Measurements from ENCODE around the gene MYO3A. TPM values are rescaled to one million over a fixed set of nuclear protein-coding genes. Genes with fewer than 3 reads are reported as not detected.
"Not testable (repeated sequence)": the region's sequence is repeated elsewhere in the genome, so short reads cannot be mapped to it uniquely, and the experiment has no call there.

The MYO3A gene
- total RNA-seq, 1 experiment from 2014 or later = not detected

- H3K36me3 ChIP-seq = no peaks in the 10 kb centered on the region
- H3K27me3 ChIP-seq = no peaks in the 10 kb centered on the region
- DNase-seq = no peak
- H3K9me3 ChIP-seq = no peaks in the 10 kb centered on the region
- H3K4me3 ChIP-seq = no peak overlapping the region
These were observed 31.6 kb downstream of the MYO3A start for GRCh38 chr10:25965584-25965983.

- no peaks in the 10 kb centered on the region for H3K36me3 ChIP-seq
- H3K9me3 ChIP-seq = no peaks in the 10 kb centered on the region
- no peak overlapping the region for H3K4me3 ChIP-seq
- DNase-seq = no peak
- no peaks in the 10 kb centered on the region for H3K27me3 ChIP-seq
These were observed 32.8 kb downstream of the MYO3A start for GRCh38 chr10:25966844-25967243.

GRCh38 chr10:25972631-25973030, 38.6 kb downstream of the MYO3A start:
- no peak overlapping the region for H3K4me3 ChIP-seq
- no peaks in the 10 kb centered on the region for H3K9me3 ChIP-seq
- DNase-seq = no peak
- H3K27me3 ChIP-seq = peaks cover 3% of the 10 kb centered on the region; the same call in 1 of the 2 replicates
- no peaks in the 10 kb centered on the region for H3K36me3 ChIP-seq

GRCh38 chr10:25974897-25975459, 40.9 kb downstream of the MYO3A start:
- DNase-seq = no peak
- Histone ChIP-seq H3K36me3 (no peaks in the 10 kb centered on the region), H3K27me3 (peaks cover 3% of the 10 kb centered on the region; the same call in 1 of the 2 replicates), H3K9me3 (no peaks in the 10 kb centered on the region), H3K4me3 (no peak overlapping the region)

GRCh38 chr10:25978771-25979170, 44.7 kb downstream of the MYO3A start:
- no peak overlapping the region for H3K4me3 ChIP-seq
- no peak for DNase-seq
- no peaks in the 10 kb centered on the region for H3K36me3 ChIP-seq
- no peaks in the 10 kb centered on the region for H3K9me3 ChIP-seq
- peaks cover 3% of the 10 kb centered on the region; the same call in 1 of the 2 replicates for H3K27me3 ChIP-seq

- no peaks in the 10 kb centered on the region for H3K36me3 ChIP-seq
- no peak overlapping the region for H3K4me3 ChIP-seq
- no peaks in the 10 kb centered on the region for H3K9me3 ChIP-seq
- H3K27me3 ChIP-seq = no peaks in the 10 kb centered on the region
- DNase-seq = no peak
These were observed 48.1 kb downstream of the MYO3A start for GRCh38 chr10:25982107-25982506.

GRCh38 chr10:25988583-25988982, 54.6 kb downstream of the MYO3A start:
- H3K36me3 ChIP-seq = no peaks in the 10 kb centered on the region
- H3K9me3 ChIP-seq = no peaks in the 10 kb centered on the region
- no peak overlapping the region for H3K4me3 ChIP-seq
- H3K27me3 ChIP-seq = no peaks in the 10 kb centered on the region
- DNase-seq = no peak

- DNase-seq = no peak
- no peaks in the 10 kb centered on the region for H3K36me3 ChIP-seq
- H3K9me3 ChIP-seq = no peaks in the 10 kb centered on the region
- no peaks in the 10 kb centered on the region for H3K27me3 ChIP-seq
- H3K4me3 ChIP-seq = no peak overlapping the region
These were observed 55.9 kb downstream of the MYO3A start for GRCh38 chr10:25989951-25990350.

GRCh38 chr10:25999295-25999981, 65.4 kb downstream of the MYO3A start:
- no peaks in the 10 kb centered on the region for H3K9me3 ChIP-seq
- DNase-seq = no peak
- no peaks in the 10 kb centered on the region for H3K27me3 ChIP-seq
- H3K4me3 ChIP-seq = no peak overlapping the region
- no peaks in the 10 kb centered on the region for H3K36me3 ChIP-seq

- H3K27me3 ChIP-seq = peaks cover 3% of the 10 kb centered on the region; the same call in 1 of the 2 replicates
- H3K9me3 ChIP-seq = no peaks in the 10 kb centered on the region
- no peak overlapping the region for H3K4me3 ChIP-seq
- no peak for DNase-seq
- H3K36me3 ChIP-seq = no peaks in the 10 kb centered on the region
These were observed 66.9 kb downstream of the MYO3A start for GRCh38 chr10:26000971-26001370.

- H3K27me3 ChIP-seq, DNase-seq, H3K4me3 ChIP-seq, H3K9me3 ChIP-seq, H3K36me3 ChIP-seq: not testable (repeated sequence)
These were observed 68.4 kb downstream of the MYO3A start for GRCh38 chr10:26002466-26002865.

- H3K9me3 ChIP-seq = no peaks in the 10 kb centered on the region
- H3K27me3 ChIP-seq = no peaks in the 10 kb centered on the region
- no peak for DNase-seq
- H3K36me3 ChIP-seq = no peaks in the 10 kb centered on the region
- no peak overlapping the region for H3K4me3 ChIP-seq
These were observed 81.1 kb downstream of the MYO3A start for GRCh38 chr10:26015092-26015491.

GRCh38 chr10:26022831-26023230, 88.8 kb downstream of the MYO3A start:
- H3K9me3 ChIP-seq = no peaks in the 10 kb centered on the region

GRCh38 chr10:26024303-26024702, 90.3 kb downstream of the MYO3A start:
- DNase-seq = no peak

More at GRCh38 chr10:26022831-26023230, 88.8 kb downstream of the MYO3A start:
- DNase-seq = no peak
- no peaks in the 10 kb centered on the region for H3K27me3 ChIP-seq
- H3K36me3 ChIP-seq = no peaks in the 10 kb centered on the region
- H3K4me3 ChIP-seq = no peak overlapping the region

GRCh38 chr10:26025523-26025922, 91.5 kb downstream of the MYO3A start:
- no peaks in the 10 kb centered on the region for H3K9me3 ChIP-seq
- H3K27me3 ChIP-seq = no peaks in the 10 kb centered on the region
- no peak for DNase-seq
- no peaks in the 10 kb centered on the region for H3K36me3 ChIP-seq
- no peak overlapping the region for H3K4me3 ChIP-seq

More at GRCh38 chr10:26024303-26024702, 90.3 kb downstream of the MYO3A start:
- no peak overlapping the region for H3K4me3 ChIP-seq
- no peaks in the 10 kb centered on the region for H3K36me3 ChIP-seq
- no peaks in the 10 kb centered on the region for H3K9me3 ChIP-seq
- H3K27me3 ChIP-seq = no peaks in the 10 kb centered on the region

GRCh38 chr10:26029858-26030257, 95.8 kb downstream of the MYO3A start:
- Histone ChIP-seq H3K9me3 (no peaks in the 10 kb centered on the region), H3K4me3 (no peak overlapping the region), H3K27me3 (no peaks in the 10 kb centered on the region), H3K36me3 (no peaks in the 10 kb centered on the region)
- DNase-seq = no peak

GRCh38 chr10:26031300-26031699, 97.3 kb downstream of the MYO3A start:
- no peak overlapping the region for H3K4me3 ChIP-seq
- H3K36me3 ChIP-seq = no peaks in the 10 kb centered on the region
- DNase-seq = no peak
- H3K9me3 ChIP-seq = no peaks in the 10 kb centered on the region
- H3K27me3 ChIP-seq = no peaks in the 10 kb centered on the region

GRCh38 chr10:26043469-26043868, 109.4 kb downstream of the MYO3A start:
- no peak for DNase-seq
- H3K4me3 ChIP-seq = no peak overlapping the region
- no peaks in the 10 kb centered on the region; the same call in 1 of the 2 replicates for H3K27me3 ChIP-seq
- H3K9me3 ChIP-seq = no peaks in the 10 kb centered on the region
- H3K36me3 ChIP-seq = no peaks in the 10 kb centered on the region
